HS-5 (cell line): Measurements from ENCODE around the gene ATR.
"Not testable (repeated sequence)": the region's sequence is repeated elsewhere in the genome, so short reads cannot be mapped to it uniquely, and the experiment has no call there.

Experiments
- DNase-seq: peaks from one replicate; pipeline ENCODE4 v3.0.0-alpha.2; 2012; ENCODE audit warnings: low read depth

The ATR gene

GRCh38 chr3:142592268-142592667, 13.7 kb upstream of the ATR start:
- not testable (repeated sequence) for DNase-seq

DNA sequence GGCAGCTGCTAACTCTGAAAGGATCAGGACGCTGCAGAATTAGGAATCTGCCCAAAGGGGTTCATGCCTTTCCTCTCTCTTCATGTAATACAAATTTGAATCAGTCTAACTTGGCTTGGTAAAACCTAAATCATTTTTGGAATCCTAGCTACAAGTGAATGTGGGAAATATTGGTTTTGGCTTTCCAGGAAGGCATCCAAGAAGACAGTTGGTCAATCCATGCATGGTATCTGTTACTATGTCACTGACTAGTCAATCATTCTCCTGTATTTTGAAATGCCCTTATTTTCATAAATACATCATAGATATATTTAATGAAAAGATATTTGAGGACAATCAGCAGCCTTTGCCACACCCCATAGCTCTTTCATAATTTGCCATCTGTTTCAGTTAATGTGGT, 10.2 kb upstream of the ATR start:
- DNase-seq = no peak

DNA sequence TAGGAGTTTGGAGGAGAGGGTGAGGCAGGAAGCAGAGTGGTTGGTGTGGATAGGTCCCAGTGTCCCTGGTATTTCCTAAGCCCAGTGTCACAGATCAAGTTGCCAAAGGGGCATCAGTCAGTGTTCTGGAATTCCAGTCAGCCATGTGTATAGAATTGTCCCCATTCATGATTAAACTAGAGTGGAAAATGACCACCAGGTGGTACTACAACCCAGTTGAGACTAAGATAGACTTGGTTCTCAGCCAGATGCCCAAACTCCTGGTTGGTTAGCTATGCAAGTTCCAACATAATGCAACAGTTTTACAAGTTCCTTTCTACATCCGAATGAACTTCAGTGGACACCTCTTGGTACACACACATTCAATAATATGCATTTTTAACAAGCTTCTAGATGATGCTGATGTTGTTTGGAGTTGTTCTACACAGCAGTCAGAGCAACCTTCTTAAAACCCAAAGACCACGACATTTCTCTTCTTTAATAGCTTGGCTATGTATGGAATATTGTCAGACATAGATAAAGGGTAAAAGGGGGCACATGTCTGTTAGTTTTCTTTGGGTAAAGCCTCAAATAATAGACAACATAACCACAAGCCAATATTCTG, 8.4 kb upstream of the ATR start:
- peak; percentile 83 for DNase-seq

DNA sequence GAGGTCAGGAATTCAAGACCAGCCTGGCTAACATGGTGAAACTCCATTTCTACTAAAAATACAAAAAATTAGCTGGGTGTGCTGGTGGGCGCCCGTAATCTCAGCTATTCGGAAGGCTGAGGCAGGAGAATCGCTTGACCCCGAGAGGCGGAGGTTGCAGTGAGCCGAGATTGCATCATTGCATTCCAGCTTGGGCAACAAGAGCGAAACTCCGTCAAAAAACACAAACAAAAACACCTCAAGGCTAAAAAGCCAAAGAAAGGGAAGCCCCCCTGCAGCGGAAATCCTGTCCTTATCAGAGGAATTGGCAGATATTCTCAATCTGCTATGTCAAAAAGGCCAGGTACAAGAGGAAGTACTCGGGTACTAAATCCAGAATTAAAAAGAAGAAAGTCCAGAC, 2.5 kb upstream of the ATR start:
- DNase-seq = not testable (repeated sequence)

DNA sequence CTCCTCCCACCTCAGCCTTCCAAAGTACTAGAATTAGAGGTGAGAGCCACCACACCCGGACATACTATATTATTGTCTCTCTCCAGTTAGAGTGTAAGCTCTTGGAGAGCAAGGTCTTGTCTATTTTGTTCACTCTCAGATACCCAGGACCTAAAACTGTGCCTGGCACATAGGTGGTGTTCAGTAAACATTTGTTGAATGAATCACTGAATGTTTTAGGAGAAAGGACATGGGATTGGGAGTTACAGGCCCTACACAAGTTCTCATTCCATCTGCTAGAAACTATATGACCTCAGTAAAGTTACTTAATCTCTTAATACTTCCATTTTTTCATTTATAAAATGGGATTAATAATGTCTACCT, 1.5 kb upstream of the ATR start:
- no peak for DNase-seq

DNA sequence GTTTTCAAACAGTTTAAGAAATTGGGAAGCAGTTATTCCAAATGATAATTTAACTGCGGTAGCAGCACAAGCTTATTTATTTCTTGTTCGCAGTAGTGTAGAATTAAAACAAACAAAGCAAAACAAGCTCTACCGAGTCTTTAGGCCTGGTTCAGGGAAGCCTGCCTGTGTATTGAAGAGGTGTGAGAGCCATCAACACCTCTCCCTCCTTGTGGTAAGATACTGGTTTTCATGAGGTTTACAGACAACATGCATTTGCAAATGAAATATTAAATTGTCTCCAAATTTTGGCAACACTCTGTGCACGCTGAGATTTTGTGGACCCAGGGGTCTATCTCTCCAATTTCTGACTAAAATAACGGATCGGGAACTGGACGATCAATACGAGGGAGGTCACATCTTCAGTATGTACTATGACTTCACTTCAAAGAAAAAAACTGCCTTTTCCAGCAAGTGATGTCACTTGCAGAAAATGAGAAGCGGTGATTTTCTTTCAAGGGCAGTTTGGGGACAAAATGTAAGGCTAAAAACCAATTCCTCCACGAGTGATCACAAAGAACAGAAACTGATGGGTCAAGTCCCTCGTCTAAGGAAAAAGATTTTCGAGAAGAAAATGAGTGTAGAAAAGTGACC, 721 bp downstream of the ATR start:
- peak; percentile 15 for DNase-seq

DNA sequence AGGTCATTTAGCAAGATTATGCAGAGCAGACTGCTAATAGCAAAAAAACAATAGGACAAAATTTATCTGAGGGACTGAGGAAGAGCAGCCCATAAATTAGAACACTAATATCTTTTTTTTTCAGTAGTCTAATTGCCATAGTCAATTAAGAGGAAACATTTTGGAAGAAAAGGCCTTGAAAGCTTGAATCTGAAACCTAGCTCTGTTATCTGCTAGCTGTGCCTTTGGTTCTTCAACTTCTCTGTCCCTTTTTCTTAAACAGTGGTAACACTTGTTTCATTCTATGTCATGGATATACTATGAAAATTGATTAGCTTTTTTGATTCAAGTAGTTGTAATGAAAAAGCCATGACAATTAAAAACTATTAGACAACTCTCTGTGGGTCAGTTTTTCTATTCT, 1.7 kb downstream of the ATR start:
- no peak for DNase-seq

DNA sequence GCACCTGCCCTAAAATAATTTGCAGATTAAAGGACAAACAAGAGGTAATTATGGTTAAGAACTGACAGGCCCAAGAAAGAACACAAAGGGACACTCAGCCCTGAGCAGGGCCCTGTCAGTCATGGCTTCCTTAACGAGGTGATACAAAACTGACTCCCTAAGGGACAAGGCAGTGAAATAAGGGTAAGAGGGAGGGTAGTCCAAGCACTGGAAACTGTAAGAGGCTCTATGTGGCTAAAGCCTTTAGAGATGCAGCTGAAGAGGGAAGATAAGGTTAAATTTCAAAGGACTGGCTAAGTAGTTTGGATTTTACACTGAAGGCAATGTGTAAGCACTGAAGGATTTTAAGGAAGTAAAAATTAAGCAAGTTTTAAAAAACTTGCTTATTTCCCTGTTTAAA, 3.9 kb downstream of the ATR start:
- DNase-seq = no peak

- not testable (repeated sequence) for DNase-seq
Measured at GRCh38 chr3:142574223-142574622, 4.3 kb downstream of the ATR start.

DNA sequence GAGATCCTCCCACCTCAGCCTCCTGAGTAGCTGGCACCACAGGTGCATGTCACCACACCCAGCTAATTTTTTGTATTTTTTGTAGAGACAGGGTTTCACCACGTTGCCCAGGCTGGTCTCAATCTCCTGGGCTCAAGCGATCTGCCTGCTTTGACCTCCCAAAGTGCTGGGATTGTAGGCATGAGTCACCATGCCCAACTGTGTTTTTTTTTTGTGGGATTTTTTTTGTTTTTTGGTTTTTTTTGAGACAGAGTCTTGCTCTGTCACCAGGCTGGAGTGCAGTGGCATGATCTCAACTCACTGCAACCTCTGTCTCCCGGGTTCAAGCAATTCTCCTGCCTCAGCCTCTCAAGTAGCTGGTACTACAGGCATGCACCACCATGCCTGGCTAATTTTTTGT, 9.1 kb downstream of the ATR start:
- DNase-seq = not testable (repeated sequence)

DNA sequence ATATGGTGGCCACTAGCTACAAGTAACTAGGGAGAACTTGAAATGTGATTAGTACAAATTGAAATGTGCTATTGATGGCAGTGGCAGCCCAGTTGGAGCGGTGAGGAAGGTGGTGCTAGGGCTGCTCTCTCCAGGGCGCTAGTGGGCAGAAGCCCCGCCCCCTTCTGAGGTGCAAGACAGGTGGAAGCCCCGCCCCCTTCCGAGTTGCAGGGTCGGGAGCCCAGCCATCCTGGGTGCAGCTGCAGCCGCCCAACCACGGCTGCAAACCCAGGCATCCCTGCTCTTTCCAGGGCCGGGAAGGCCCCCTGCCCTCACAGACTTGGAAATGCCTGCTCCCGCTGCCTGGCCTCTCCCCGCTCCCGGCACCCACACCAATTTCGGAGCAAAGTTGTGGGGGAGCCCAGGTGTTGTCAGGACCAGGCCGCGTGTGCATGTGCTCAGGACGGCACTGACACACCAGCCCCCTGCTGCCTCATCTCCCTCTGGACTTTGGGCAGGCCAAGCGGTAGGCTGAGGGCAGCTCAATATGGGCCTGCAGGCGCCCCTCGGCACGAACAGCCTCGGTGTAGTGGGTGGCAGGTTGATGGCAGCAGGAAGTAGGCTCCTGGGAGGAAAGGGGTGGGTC, 10.0 kb downstream of the ATR start:
- DNase-seq = no peak

GRCh38 chr3:142566096-142566495, 12.4 kb downstream of the ATR start:
- no peak for DNase-seq

DNA sequence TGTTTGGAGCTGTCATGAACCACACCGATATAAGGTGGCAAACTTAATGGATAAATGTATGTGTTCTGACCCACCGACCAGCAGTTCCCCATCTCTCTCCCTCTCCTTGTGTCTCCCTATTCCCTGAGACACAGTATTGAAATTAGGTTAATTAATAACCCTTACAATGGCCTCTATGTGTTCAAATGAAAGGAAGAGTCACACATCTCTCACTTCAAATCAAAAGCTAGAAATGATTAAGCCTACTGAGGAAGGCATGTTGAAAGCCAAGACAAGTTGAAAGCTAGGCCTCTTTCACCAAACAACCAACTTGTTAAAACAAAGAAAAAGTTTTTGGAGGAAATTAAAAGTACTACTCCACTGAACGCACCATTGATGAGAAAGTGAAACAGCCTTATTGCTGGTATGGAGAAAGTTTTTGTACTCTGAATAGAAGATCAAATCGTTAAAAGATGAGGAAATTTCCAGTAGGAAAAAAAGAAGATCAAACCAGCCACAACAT, 15.0 kb downstream of the ATR start:
- no peak for DNase-seq

DNA sequence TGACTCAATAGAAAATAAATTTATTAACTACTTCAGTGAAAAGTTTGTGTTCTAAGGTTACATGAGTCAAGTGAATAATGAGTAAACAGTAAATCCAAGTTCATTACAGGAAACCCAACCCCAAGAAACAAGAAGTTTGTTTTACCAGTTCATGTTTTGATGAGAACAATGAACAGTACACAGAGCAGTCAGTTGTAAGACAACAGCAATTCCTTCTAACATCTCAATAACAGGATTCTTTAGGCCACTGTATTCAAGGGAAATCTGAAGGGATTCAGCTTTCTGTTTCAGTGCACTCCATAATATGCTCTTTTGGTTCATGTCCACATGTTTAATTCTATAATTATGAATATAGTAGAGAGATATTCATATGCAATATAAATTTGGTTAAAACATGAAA, 18.4 kb downstream of the ATR start:
- no peak for DNase-seq

GRCh38 chr3:142553741-142554140, 24.8 kb downstream of the ATR start:
- DNase-seq = no peak

DNA sequence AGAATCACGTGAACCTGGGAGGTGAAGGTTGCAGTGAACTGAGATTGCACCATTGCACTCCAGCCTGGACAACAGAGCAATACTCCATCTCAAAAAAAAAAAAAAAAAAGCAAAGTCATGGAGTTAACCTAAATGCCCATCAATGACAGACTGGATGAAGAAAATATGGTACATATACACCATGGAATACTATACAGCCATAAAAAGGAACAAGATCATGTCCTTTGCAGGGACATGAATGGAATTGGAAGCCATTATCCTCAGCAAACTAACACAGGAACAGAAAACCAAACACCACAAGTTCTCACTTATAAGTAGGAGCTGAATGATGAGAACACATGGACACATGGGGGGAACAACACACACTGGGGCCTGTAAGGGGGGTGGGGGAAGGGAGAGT, 26.0 kb downstream of the ATR start:
- not testable (repeated sequence) for DNase-seq

GRCh38 chr3:142549986-142550385, 28.5 kb downstream of the ATR start:
- DNase-seq = no peak

DNA sequence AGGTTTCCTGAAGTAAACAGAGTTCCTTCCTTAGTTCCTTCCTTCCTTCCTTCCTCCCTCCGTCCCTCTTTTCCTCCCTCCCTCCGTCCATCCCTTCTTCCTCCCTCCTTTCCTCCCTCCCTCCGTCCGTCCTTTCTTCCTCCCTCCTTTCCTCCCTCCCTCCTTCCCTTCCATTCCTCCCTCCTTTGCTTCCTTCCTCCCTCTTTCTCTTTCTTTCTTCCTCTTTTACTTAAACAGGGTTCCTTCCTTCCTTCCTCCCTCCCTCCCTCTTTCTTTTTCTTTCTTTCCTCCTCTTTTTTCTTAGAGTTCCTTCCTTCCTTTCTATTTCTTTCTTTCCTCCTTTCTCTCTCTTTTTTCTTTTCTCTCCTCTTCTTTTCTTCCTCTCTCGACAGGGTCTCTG, 35.2 kb downstream of the ATR start:
- DNase-seq = no peak

GRCh38 chr3:142542054-142542453, 36.5 kb downstream of the ATR start:
- no peak for DNase-seq

GRCh38 chr3:142536519-142536918, 42.0 kb downstream of the ATR start:
- no peak for DNase-seq

DNA sequence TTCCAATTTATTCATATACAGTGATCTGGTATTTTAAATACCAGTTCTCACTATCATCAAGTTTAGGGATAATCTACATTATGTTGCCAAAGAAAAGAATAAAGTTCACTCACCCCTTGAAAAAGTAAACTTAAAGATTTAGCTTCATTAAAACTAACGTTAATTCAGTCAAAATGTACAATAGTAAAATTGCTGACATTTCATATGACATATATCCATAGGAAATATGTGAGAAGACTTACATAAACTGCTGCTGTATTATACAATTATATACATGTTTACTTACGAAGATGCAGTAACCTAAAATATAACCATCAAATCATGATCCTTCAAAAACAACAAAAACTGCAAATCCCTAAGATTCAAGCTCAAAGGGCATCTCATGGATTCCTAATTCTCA, 44.0 kb downstream of the ATR start:
- DNase-seq = no peak

- DNase-seq = no peak
Measured at GRCh38 chr3:142530296-142530695, 48.2 kb downstream of the ATR start.

- DNase-seq = no peak
Measured at GRCh38 chr3:142523921-142524566, 54.5 kb downstream of the ATR start.
